ENCODE measurements around the gene OMG.
"Not testable (repeated sequence)": the region's sequence is repeated elsewhere in the genome, so short reads cannot be mapped to it uniquely, and the experiment has no call there.

Gene OMG

GRCh38 chr17:31297090-31297489, at the start of gene OMG:
Gene OMG (minus strand): TSS chr17:31297239. CDS start chr17:31296331, 908 bp downstream.
- DNase-seq, result no peak

- not testable (repeated sequence) for DNase-seq
Observed at GRCh38 chr17:31345191-31345747, 48.2 kb upstream of the OMG start.

GRCh38 chr17:31339906-31340661, 43.0 kb upstream of the OMG start:
- DNase-seq, result no peak

GRCh38 chr17:31329221-31329620, 32.2 kb upstream of the OMG start:
- no peak for DNase-seq

- no peak for DNase-seq
Observed at GRCh38 chr17:31328160-31328535, 31.1 kb upstream of the OMG start.

GRCh38 chr17:31327534-31328159, 30.6 kb upstream of the OMG start:
- DNase-seq, result no peak

GRCh38 chr17:31323551-31323950, 26.5 kb upstream of the OMG start:
- DNase-seq, result no peak

- peak in 1 of 2 donors; percentile 18 for DNase-seq
Observed at GRCh38 chr17:31321966-31322365, 24.9 kb upstream of the OMG start.

- peak; percentile 69 to 79 for DNase-seq
Observed at GRCh38 chr17:31321481-31321880, 24.4 kb upstream of the OMG start, which contains the start of gene EVI2A. Gene EVI2A (minus strand): TSS chr17:31321622. CDS start chr17:31319013, 2,609 bp downstream.

- DNase-seq, result no peak
Observed at GRCh38 chr17:31320791-31321190, 23.8 kb upstream of the OMG start.

- DNase-seq, result no peak
Observed at GRCh38 chr17:31320241-31320640, 23.2 kb upstream of the OMG start.

GRCh38 chr17:31318851-31319661, 22.0 kb upstream of the OMG start:
- no peak for DNase-seq

GRCh38 chr17:31318298-31318801, 21.3 kb upstream of the OMG start:
- DNase-seq, result peak; percentile 49 to 60

- DNase-seq, result no peak
Observed at GRCh38 chr17:31314782-31315100, 17.7 kb upstream of the OMG start.

GRCh38 chr17:31313982-31314781, 17.1 kb upstream of the OMG start, which contains the start of gene EVI2B:
Gene EVI2B (minus strand): TSS chr17:31314054. CDS start chr17:31305609, 8,445 bp downstream.
- no peak for DNase-seq

- peak in 1 of 2 donors; percentile 46 for DNase-seq
Observed at GRCh38 chr17:31312223-31312622, 15.2 kb upstream of the OMG start.

GRCh38 chr17:31311526-31311925, 14.5 kb upstream of the OMG start:
- no peak for DNase-seq

GRCh38 chr17:31310886-31311285, 13.8 kb upstream of the OMG start:
- no peak for DNase-seq

GRCh38 chr17:31310260-31310659, 13.2 kb upstream of the OMG start:
- peak in 1 of 2 donors; percentile 44 for DNase-seq

- no peak for DNase-seq
Observed at GRCh38 chr17:31309556-31309955, 12.5 kb upstream of the OMG start.

- no peak for DNase-seq
Observed at GRCh38 chr17:31308372-31309334, 11.6 kb upstream of the OMG start.

All from stimulated activated CD4-positive, alpha-beta T cell treated with anti-CD3 and anti-CD28 coated beads, Interleukin-2, amount 100 ng/mL, for 24 hours (primary cell).